Hematopoietic multipotent progenitor cell treated with erythropoietin and hydrocortisone succinate and interleukin-3 and kit ligand, for 17 days (in vitro differentiated cells): Measurements from ENCODE around the gene IQCH.

Source experiments
- DNase-seq: peaks from one replicate; pipeline ENCODE4 v3.0.0-alpha.2; 2015; ENCODE audit warnings: low spot score

Gene IQCH

DNA sequence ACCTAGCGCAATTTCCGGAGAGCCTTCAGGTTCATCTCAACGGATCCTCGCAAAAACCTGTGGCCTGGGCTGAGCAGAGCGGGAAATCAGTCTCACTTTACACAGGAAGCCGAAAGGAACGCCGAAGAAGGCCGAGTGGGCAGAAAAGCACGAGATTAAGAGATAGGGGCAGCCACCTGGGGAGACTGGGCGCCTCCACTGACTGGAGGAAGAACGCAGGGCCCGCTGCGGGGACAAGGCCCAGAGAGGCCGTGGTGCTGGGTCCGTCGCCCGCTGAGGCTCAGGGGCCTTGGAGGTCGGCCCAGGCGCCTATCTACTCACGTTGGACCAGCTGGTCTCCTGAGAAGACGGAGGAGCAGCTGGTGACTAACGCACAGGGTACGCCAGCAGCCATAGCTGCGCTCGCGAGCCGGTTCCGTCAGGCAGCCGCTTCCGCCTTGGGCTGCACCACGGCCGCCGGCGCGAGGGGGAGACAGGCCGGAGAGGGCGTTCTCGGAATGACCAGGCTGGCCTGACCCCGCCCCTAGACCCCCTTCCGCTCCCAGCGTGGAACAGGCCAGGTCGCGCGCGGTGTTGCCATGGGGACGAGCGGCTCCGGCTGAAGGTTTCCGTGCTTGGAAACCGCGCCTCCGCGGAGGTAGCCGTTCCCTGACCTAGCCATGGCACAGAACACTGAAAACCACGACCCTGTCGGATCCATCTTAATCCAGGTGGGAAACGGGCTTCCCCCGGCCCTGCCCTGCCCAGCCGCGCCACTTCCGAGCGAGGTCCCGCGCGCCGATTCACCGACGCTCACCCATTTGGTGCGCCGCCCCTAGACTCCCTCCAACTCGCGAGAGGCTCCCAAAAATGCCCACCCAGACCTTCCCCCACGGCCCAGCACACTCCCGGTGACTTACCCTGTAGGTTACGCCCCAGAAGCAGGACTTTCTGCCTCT is at the start of gene IQCH, which contains the start of gene AAGAB:
TSS of gene IQCH (plus strand) at position 549 of the 938 bp plus-strand sequence. CDS start at position 660, 111 bp downstream.
TSS of gene AAGAB (minus strand) at position 424 of the 938 bp plus-strand sequence. CDS start at position 394, 30 bp downstream.
- DNase-seq: peak; percentile 95

- no peak for DNase-seq
These were observed 46.9 kb upstream of the IQCH start for GRCh38 chr15:67207555-67208207.

DNA sequence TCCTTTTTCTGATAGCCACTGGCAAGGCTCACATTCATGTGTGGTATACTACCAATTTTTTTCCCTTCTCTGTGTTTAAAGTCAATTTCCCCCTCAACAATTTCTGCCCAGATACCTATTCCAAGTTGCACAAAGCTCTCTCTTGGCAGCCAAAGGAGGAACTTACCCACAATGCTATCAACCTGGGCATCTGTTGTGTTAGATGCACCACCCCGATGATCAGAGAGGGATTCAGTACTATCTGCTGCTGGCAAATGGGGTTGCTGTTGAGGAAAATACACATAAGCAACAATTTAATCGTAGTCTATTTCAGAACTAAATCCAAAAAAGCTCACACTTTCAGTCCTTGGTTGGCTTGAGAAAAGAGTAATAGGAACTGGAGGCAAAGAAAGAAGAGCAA is 46.2 kb upstream of the IQCH start:
- DNase-seq: no peak

DNA sequence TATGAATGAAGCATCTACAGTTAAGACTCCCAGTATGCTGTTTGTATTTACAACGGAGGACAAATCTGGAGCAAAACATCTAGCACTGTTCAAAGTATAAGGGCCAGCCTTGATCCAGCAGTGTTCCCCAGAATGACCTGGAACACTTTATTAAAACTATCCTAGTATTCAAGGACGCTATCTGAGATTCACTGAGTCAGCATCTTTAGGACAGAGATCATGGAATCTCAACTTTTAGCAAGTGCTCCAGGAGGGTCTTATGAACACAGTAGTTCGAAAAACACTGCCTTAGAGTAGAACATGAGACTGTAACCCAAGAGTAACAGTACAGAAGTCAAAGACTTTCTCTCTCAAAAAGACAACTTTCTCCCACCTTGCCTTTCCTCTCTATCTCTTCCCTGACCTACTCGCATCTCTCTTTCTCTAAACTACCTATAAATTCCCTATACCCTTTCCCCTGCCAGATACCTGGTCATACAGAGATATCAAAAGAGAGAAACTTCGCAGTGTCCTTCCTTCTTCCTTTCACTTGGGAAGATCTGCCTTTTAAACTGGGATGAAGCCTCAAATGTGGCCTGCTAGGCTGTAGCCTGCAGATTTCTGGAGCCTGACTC is 43.9 kb upstream of the IQCH start:
- DNase-seq: no peak

GRCh38 chr15:67212684-67213367 is 41.8 kb upstream of the IQCH start:
- no peak for DNase-seq

DNA sequence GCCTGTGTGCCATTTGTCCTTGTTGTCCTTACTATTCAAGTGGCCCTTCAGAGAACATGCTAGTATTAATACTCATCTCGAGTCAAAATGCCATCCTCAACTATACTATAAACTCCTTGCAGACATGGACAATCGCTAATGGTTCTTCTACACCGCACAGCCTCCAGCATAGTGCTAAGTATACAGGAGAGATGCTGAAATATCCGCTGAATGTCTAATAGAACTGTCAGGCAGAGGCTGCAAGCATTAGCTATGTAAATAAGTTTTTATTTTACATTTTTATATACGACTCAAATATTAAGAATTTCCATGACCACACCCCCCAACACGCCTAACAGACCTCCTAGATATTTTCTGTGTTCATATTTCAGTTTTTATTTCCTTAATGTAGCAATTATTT is 39.5 kb upstream of the IQCH start:
- DNase-seq: no peak

DNA sequence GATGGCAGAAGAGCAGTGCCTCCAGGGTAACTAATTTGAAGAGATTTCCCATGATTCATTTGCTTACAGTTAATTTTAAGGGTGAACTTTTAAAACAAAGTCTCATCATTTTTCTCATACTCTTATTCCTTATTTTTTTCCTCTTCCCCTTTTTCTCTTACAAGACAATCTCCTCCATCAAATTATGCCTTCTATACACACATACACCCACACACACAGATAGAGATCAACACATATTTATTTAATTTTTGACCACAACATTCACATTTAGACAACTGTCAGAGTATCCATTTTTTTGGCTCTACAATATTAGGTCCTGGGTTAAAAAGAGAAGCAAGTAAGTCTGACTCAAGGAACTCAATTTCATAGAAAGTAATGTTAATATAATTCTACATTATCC is 37.7 kb upstream of the IQCH start:
- no peak for DNase-seq

- DNase-seq: no peak
These were observed 36.2 kb upstream of the IQCH start for GRCh38 chr15:67218428-67218827.

DNA sequence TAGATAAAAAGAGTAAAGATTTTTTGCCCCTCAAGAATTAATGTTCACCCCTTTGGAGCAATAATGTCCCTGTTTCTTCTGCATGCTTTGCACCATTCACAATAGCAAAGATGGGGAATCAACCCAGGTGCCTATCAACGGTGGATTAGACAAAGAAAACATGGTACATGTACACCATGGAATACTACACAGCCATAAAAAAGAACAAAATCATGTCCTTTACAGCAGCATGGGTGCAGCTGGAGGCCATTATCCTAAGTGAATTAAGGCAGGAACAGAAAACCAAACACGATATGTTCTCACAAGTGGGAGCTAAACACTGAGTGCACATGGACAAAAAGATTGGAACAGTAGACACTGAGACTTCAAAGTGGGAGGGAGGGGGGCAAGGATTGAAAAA is 35.3 kb upstream of the IQCH start:
- DNase-seq: no peak

DNA sequence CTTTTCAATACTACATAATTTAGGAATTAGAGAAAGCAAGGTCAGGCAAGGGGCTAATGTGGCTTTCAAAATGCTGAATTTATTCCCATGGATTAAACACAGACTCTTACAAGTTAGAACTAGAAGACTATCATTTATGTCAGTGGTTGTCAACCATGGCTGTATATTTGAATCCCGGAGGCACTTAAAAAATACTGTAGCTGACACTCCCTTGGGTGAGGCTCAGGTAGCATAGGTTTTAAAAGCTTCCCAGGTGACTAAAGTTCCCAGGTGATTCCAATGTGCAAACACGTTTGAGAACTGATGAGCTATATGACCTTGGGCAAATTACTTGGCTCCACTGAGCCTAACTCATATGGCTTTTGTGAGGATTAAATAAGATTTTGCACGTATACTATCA is 29.7 kb upstream of the IQCH start:
- no peak for DNase-seq

DNA sequence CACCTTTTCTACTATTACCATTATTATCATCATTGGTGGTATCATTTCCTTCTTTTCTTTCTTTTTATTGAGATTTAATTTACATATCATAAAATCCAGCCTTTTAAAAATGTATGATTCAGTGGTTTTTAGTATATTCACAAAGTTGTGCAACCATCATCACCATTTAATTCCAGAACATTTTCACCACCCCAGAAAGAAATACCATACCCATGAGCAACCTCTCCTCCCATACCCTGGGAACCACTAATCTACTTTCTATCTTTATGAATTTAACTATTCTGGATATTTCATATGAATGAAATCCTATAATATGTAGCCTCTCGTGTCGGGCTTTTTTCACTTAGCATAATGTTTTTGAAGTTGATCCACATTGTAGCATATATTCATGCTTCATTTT is 29.2 kb upstream of the IQCH start:
- no peak for DNase-seq

DNA sequence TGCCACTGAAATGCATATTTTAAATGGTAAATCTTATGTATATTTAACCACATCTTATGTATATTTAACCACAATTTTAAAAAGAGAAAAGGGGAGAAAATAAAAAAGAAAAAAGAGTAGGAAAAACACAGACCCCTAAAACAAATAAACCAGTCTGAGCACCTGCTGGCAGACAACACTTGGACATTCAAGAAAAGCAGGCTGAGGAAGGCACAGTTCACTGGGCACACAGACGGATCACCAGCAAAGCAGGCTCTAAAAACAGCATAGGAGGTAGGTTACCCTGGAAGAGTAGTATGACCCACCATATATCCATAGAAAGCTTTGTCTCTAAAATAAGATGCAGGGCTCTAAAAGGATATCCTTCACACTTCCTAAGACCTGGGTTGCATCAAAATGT is 27.2 kb upstream of the IQCH start:
- no peak for DNase-seq

- DNase-seq: no peak
These were observed 26.7 kb upstream of the IQCH start for GRCh38 chr15:67227846-67228245.

- DNase-seq: no peak
These were observed 26.3 kb upstream of the IQCH start for GRCh38 chr15:67228286-67228685.

DNA sequence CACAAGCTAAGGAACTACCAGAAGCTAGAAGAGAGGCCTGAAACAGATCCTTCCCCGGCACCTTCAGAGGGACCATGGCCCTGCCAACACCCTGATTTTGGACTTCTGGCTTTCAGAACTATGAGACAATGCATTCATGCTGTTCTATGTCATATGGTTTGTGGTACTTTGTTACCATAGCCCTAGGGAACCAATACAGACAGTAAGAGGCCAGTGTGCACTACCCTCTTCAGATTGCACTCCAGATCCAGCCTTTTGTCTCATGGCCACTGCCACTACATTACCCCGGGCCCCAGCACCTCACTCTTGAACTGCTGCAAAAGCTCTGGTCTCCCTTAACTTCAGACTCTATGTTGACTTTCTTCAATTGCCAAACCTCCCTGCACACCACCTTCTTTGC is 24.1 kb upstream of the IQCH start:
- DNase-seq: no peak

GRCh38 chr15:67232591-67232990 is 22.0 kb upstream of the IQCH start:
- no peak for DNase-seq

DNA sequence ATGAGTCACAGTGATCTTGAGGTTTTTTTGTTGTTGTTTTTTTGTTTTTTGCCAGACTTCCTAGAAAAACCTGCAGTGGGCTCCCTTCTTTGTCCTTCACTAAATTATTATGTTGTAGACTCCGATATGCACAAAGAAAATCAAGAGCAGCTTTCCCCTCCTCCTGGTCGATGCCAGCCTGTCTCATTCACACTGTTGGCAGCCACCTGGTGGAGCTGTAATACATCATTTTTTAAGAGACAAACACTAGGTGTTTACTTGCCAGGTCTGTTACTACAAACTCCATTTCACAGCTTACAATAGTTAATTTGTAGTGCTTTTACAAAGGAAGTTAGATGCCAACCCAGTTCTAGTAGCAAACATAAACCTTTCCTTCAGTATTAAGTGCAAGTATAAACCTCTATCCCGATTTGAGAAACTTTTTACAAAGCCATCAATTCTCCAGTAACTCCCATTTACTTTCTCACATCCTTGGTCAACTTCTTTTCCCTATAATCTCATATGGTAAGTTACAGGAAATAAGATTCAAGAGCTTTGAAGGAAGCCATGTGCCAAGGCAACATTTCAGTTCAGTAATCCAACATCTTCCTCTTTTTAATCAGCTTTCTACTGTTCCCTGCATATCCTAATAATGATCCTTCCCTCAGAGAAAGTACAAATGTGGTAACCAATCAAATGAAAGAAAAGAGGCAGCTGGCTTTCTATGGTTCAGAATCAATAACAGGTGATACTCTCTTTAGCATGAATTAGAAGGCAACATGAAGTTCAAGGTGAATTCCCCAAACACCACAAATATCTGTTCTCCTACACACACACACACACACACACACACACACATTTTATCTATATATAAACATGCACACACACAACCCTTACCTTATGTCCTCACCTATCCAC is 14.1 kb upstream of the IQCH start:
- peak; percentile 29 for DNase-seq

DNA sequence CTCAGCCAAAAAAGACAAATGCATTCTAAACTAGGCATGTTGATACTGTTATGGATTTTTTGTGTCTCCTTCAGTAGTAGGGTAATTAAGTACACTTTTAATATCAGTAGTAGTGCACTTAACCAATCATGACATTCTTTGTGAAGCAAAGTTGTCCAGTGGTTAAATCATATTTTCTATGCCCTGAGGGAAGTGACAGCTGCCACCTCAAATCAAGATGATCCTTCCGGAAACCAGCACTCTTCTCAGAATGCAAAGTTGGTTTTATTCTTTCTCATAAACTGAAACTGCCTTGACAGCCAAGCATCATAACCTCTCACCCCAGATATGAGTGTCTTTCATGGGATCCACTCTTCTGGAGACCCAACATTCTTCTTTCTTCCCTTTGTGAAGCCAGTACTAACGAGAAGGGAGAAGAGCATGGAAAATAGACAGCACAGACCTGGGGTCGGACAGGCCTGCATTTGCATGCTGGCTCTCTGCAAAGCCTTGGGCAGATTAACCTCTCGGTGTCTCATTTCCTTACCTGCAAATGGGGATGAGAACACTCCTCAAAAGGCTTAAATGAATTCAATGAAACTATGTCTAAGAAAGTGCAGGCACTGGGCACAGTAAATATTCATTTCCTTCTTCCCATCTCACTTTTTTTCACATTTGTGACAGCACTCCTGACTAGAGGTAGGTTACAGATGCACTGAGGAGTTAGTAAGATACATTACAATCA is 13.3 kb upstream of the IQCH start:
- no peak for DNase-seq

DNA sequence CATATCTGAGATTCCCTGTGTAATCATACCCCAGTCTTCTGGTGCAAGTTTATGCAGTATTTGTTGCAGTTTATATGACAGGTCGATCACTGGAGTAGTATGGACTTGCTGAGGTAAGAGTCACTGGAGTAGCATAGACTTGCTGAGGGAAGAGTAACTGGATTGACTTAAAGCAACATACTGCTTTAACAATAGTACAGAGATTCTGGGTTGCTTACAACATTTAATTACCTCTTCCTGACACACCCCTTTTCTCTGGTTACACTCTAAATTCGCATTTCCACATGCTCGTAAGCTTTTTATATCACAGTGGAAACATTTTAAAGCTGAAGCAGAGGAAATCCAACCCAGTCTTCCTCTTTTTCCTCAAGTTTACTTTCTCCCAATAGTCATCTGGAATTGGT is 11.9 kb upstream of the IQCH start:
- no peak for DNase-seq

GRCh38 chr15:67244971-67245478 is 9.6 kb upstream of the IQCH start:
- DNase-seq: no peak
